HL-60 (cell line): ENCODE measurements around the gene STAT1.

Source experiments
- GABPA ChIP-seq: IDR thresholded peaks from 2 replicates; pipeline ENCODE4 v1.6.1; 2012; ENCODE audit warnings: low read depth
- POLR2AphosphoS5 ChIP-seq: IDR thresholded peaks from 2 replicates; pipeline ENCODE4 v1.6.1; 2012; ENCODE audit warnings: low read depth
- TF ChIP-seq, protein P1 (sequence below): IDR thresholded peaks from one replicate; pipeline ENCODE4 v1.5.1; 2011; ENCODE audit warnings: low read length, control low read depth, inconsistent platforms; ENCODE audit not compliant: insufficient read depth

DNA sequence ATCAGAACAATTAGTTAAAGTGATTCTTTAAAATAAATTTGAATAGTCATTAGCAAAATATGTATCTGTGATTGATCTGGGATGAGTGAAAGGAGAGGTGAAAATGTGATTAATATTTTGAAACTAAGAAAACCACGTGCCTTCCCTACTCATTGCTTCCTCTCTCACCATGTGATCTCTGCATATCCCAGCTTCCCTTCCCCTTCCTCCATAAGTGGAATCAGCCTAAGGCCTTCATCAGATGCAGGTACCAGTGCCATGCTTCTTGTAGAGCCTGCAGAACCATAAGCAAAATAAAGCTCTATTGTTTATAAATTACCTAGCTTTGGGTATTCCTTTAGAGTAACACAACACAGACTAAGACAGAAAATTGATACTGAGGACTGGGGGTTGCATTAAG lies 11.2 kb upstream of the STAT1 start:
- TF ChIP-seq GABPA (no peak), POLR2AphosphoS5 (no peak)
- TF ChIP-seq, protein P1, sequence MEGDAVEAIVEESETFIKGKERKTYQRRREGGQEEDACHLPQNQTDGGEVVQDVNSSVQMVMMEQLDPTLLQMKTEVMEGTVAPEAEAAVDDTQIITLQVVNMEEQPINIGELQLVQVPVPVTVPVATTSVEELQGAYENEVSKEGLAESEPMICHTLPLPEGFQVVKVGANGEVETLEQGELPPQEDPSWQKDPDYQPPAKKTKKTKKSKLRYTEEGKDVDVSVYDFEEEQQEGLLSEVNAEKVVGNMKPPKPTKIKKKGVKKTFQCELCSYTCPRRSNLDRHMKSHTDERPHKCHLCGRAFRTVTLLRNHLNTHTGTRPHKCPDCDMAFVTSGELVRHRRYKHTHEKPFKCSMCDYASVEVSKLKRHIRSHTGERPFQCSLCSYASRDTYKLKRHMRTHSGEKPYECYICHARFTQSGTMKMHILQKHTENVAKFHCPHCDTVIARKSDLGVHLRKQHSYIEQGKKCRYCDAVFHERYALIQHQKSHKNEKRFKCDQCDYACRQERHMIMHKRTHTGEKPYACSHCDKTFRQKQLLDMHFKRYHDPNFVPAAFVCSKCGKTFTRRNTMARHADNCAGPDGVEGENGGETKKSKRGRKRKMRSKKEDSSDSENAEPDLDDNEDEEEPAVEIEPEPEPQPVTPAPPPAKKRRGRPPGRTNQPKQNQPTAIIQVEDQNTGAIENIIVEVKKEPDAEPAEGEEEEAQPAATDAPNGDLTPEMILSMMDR = no peak
